Skeletal muscle tissue (tissue), 4 donors: ENCODE data around the gene ADA. TPM values are rescaled to one million over a fixed set of nuclear protein-coding genes. Genes with fewer than 3 reads are reported as not detected.

Experiments
- H3K27ac ChIP-seq: one replicate; pipeline ENCODE4 v1.7.0; 2013; ENCODE audit warnings: mild to moderate bottlenecking, low read depth, low read length, inconsistent platforms
- H3K27me3 ChIP-seq, 3 donors: one replicate each; pipeline ENCODE4 v1.7.0; 2013; ENCODE audit warnings: low read length in 3 of 3; ENCODE audit not compliant: control insufficient read depth in 3 of 3, insufficient read depth in 3 of 3
- H3K36me3 ChIP-seq, 3 donors: one replicate each; pipeline ENCODE4 v1.7.0; 2013; ENCODE audit warnings: low read length in 3 of 3; ENCODE audit not compliant: control insufficient read depth in 3 of 3, insufficient read depth in 3 of 3
- H3K4me1 ChIP-seq, 3 donors: one replicate each; pipeline ENCODE4 v1.7.0; 2013; ENCODE audit warnings: low read length in 3 of 3, mild to moderate bottlenecking in 3 of 3; ENCODE audit not compliant: control insufficient read depth in 3 of 3, insufficient read depth in 3 of 3
- H3K4me3 ChIP-seq, 3 donors: one replicate each; pipeline ENCODE4 v1.7.0; 2013; ENCODE audit warnings: low read length in 3 of 3
- H3K9ac ChIP-seq, 3 donors: one replicate each; pipeline ENCODE4 v1.7.0; 2013; ENCODE audit warnings: low read length in 3 of 3, mild to moderate bottlenecking in 3 of 3, moderate library complexity in 2 of 3, low read depth in 1 of 3
- H3K9me3 ChIP-seq, 3 donors: one replicate each; pipeline ENCODE4 v1.7.0; 2013; ENCODE audit warnings: low read length in 3 of 3; ENCODE audit not compliant: control insufficient read depth in 3 of 3
- total RNA-seq: library from RNA; depleted of rRNA; stranded (reverse); fragments of >200 nt; gene quantifications from one replicate; pipeline ENCODE4 v1.2.3, GENCODE V29; 2014
- donor health status: Osteomylitis.

ADA gene
- total RNA-seq, 1 donor from 2014 or later: 3.7 TPM

GRCh38 chr20:44640522-44640921 lies 11.0 kb downstream of the ADA start:
- peaks cover 34 to 43% (median 39%) of the 10 kb centered on the region in 3 donors for H3K4me1 ChIP-seq
- no peaks in the 10 kb centered on the region for H3K9me3 ChIP-seq
- no peak overlapping the region for H3K9ac ChIP-seq
- no peaks in the 10 kb centered on the region for H3K27me3 ChIP-seq
- no peak overlapping the region for H3K4me3 ChIP-seq
- no peak overlapping the region for H3K27ac ChIP-seq
- peaks cover 0 to 2% (median 2%) of the 10 kb centered on the region in 3 donors for H3K36me3 ChIP-seq

GRCh38 chr20:44637522-44638372 lies 13.8 kb downstream of the ADA start:
- Histone ChIP-seq H3K27ac (peak overlapping the region; percentile 36), H3K4me1 (peaks cover 20 to 24% (median 24%) of the 10 kb centered on the region in 3 donors), H3K9ac (no peak overlapping the region), H3K4me3 (no peak overlapping the region), H3K9me3 (no peaks in the 10 kb centered on the region), H3K36me3 (peaks cover 0 to 15% (median 3%) of the 10 kb centered on the region in 3 donors), H3K27me3 (no peaks in the 10 kb centered on the region)

- H3K4me1 ChIP-seq: peaks cover 13 to 19% (median 18%) of the 10 kb centered on the region in 3 donors
- H3K36me3 ChIP-seq: peaks cover 0 to 15% (median 3%) of the 10 kb centered on the region in 3 donors
- no peaks in the 10 kb centered on the region for H3K27me3 ChIP-seq
- H3K9me3 ChIP-seq: no peaks in the 10 kb centered on the region
- no peak overlapping the region for H3K27ac ChIP-seq
- H3K9ac ChIP-seq: no peak overlapping the region
- no peak overlapping the region for H3K4me3 ChIP-seq
These were observed 14.5 kb downstream of the ADA start for GRCh38 chr20:44637042-44637441.

GRCh38 chr20:44635877-44636276 lies 15.6 kb downstream of the ADA start:
- Histone ChIP-seq H3K27ac (no peak overlapping the region), H3K9ac (no peak overlapping the region), H3K4me1 (peaks cover 9 to 16% (median 16%) of the 10 kb centered on the region in 3 donors), H3K9me3 (no peaks in the 10 kb centered on the region), H3K4me3 (no peak overlapping the region), H3K27me3 (no peaks in the 10 kb centered on the region), H3K36me3 (peaks cover 0 to 15% (median 3%) of the 10 kb centered on the region in 3 donors)

- Histone ChIP-seq H3K4me3 (no peak overlapping the region), H3K4me1 (peaks cover 9 to 16% (median 16%) of the 10 kb centered on the region in 3 donors), H3K9me3 (no peaks in the 10 kb centered on the region), H3K27me3 (no peaks in the 10 kb centered on the region), H3K27ac (no peak overlapping the region), H3K9ac (no peak overlapping the region), H3K36me3 (peaks cover 0 to 13% (median 2%) of the 10 kb centered on the region in 3 donors)
These were observed 17.5 kb downstream of the ADA start for GRCh38 chr20:44633872-44634600.

GRCh38 chr20:44633187-44633810 lies 18.2 kb downstream of the ADA start:
- Histone ChIP-seq H3K9ac (no peak overlapping the region), H3K36me3 (peaks cover 0 to 13% (median 6%) of the 10 kb centered on the region in 3 donors), H3K27me3 (no peaks in the 10 kb centered on the region), H3K4me3 (no peak overlapping the region), H3K9me3 (no peaks in the 10 kb centered on the region), H3K27ac (no peak overlapping the region), H3K4me1 (peaks cover 9 to 16% (median 15%) of the 10 kb centered on the region in 3 donors)

- peaks cover 0 to 13% (median 6%) of the 10 kb centered on the region in 3 donors for H3K36me3 ChIP-seq
- no peak overlapping the region for H3K9ac ChIP-seq
- H3K4me3 ChIP-seq: no peak overlapping the region
- peaks cover 9% of the 10 kb centered on the region in 3 donors for H3K4me1 ChIP-seq
- no peak overlapping the region for H3K27ac ChIP-seq
- H3K27me3 ChIP-seq: no peaks in the 10 kb centered on the region
- H3K9me3 ChIP-seq: no peaks in the 10 kb centered on the region
These were observed 19.3 kb downstream of the ADA start for GRCh38 chr20:44632103-44632752.

GRCh38 chr20:44630297-44630696 lies 21.2 kb downstream of the ADA start:
- no peaks in the 10 kb centered on the region for H3K27me3 ChIP-seq
- H3K27ac ChIP-seq: no peak overlapping the region
- no peaks in the 10 kb centered on the region for H3K9me3 ChIP-seq
- no peak overlapping the region for H3K9ac ChIP-seq
- H3K4me3 ChIP-seq: no peak overlapping the region
- peaks cover 0 to 16% (median 7%) of the 10 kb centered on the region in 3 donors for H3K36me3 ChIP-seq
- H3K4me1 ChIP-seq: peaks cover 5 to 8% (median 6%) of the 10 kb centered on the region in 3 donors

GRCh38 chr20:44629542-44629941 lies 22.0 kb downstream of the ADA start:
- no peak overlapping the region for H3K27ac ChIP-seq
- no peak overlapping the region for H3K9ac ChIP-seq
- no peaks in the 10 kb centered on the region for H3K9me3 ChIP-seq
- H3K27me3 ChIP-seq: no peaks in the 10 kb centered on the region
- peaks cover 0 to 15% (median 6%) of the 10 kb centered on the region in 3 donors for H3K36me3 ChIP-seq
- H3K4me3 ChIP-seq: no peak overlapping the region
- peaks cover 5 to 8% (median 6%) of the 10 kb centered on the region in 3 donors for H3K4me1 ChIP-seq
